Limb (tissue), 2 donors: ENCODE results near the gene KLF6.

Experiments used
- DNase-seq, 2 donors: peaks; one replicate each; pipeline ENCODE4 v3.0.0-alpha.2; 2016; ENCODE audit errors: extremely low spot score in 2 of 2

KLF6 gene

GRCh38 chr10:3784510-3785250, at the start of gene KLF6:
TSS of gene KLF6 (minus strand) at chr10:3785209. CDS start at chr10:3785014, 195 bp downstream.
- DNase-seq = no peak

DNA sequence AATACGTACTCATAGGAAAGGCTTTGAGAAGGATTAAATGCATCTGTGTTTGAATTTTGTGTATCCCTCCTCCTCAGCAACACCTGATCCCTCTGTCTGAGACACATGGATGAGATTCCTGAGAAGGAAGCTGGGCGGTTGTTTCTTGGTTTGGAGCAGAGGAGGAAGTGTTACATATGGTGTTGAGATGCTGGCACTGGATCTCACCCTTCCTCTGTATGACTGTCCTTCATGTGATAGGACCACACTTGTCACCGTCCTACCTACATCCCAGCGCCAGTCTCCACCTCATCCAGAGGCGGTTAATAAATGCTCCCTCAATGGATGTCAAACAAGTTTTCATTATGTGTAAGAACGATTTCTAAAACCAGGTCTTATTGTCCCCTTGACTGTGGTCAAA, 49.4 kb upstream of the KLF6 start:
- no peak for DNase-seq

DNA sequence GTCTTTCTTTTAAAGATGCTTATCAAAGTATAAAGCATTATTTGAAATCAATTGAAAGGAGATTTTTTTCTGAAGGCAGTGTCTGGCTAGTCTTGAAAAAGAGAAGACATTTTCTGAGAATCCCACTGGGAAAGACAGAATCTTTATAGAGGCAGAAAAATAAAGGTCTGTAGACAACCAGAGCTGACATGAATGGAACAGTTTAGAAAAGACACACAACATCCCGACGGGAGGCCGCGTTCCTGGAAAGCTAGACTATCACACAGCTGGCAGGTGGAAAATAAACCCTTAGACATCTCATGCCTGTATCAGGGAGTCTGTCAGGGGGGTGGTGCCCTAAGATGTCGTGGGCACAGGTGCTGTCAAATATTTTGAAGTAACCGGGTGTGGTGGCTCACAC, 48.0 kb upstream of the KLF6 start:
- DNase-seq = no peak

DNA sequence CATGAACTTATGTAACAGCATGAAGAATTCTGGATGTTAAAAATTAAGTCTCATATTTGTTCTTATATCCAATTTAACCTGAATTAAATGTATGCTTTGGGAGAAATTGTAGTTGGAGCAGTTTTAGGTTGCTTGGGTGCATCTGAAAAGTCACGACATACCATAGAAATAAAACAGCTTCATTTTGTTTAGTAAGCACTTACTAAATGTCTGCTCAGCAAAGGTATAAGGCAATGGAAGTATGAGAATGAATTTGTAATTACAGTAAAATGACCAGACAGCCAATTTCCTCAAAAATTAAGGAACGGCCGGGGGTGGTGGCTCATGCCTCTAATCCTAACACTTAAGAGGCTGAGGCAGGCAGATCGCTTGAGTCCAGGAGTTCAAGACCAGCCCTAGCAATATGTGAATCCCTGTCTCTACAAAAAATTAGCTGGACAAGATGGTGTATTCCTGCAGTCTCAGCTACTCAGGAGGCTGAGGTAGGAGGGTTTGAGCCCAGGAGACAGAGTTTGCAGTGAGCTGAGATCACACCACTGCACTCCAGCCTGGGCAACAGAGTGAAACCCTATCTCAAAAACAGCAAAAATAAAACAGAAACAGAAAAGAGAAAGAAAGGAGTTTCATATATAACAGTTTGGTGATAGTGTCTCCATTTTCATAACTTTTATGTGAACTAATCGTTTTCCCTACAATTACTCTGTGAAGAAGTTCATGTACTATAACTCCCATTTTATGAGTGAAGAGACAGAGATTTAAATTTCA, 47.2 kb upstream of the KLF6 start:
- no peak for DNase-seq

GRCh38 chr10:3831608-3832007, 46.6 kb upstream of the KLF6 start:
- DNase-seq = no peak

- no peak for DNase-seq
These were observed 45.9 kb upstream of the KLF6 start for GRCh38 chr10:3830946-3831345.

GRCh38 chr10:3829156-3830050, 44.4 kb upstream of the KLF6 start:
- DNase-seq = no peak

- DNase-seq = no peak
These were observed 43.6 kb upstream of the KLF6 start for GRCh38 chr10:3828404-3829155.

GRCh38 chr10:3827768-3828403, 42.9 kb upstream of the KLF6 start:
- no peak for DNase-seq

DNA sequence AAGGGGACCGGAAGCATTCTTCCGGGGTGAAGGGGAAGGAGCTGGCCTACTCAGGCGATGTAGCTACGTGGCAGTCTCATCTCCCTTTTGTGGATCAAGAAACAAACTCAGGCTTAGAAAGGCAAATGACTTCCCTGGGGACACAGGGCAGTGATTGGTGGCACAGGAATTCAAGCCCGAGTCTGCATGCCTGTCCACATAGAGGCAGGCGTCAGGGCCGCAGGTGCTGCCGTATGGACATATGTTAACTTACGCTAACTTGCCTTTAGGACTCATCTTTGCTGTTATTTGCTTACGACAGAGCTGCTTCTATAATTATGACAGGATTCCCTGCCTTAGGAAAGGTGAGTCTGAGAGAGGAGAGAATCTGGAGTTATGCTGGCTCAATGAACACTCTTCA, 42.3 kb upstream of the KLF6 start:
- DNase-seq = no peak

- DNase-seq = no peak
These were observed 40.9 kb upstream of the KLF6 start for GRCh38 chr10:3825862-3826351.

DNA sequence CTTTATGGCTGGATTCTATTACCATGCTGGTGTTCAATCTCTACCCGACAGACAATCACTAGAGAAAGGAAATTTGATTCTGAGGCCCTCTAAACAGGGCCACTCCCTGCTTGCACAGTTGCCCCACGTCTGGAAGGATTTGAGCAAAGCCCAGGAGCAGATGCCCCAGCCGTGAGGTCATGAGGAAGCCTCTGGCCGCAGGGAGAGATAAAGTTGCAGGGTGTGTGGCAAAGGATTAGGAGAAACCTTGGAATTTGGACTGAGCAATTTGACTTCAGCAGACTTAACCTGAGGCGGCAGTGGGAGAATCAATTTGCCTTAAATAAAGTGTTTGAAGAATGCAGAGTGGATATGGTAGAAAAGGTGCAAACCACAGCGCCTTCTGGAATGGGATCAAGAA, 40.2 kb upstream of the KLF6 start:
- DNase-seq = no peak

DNA sequence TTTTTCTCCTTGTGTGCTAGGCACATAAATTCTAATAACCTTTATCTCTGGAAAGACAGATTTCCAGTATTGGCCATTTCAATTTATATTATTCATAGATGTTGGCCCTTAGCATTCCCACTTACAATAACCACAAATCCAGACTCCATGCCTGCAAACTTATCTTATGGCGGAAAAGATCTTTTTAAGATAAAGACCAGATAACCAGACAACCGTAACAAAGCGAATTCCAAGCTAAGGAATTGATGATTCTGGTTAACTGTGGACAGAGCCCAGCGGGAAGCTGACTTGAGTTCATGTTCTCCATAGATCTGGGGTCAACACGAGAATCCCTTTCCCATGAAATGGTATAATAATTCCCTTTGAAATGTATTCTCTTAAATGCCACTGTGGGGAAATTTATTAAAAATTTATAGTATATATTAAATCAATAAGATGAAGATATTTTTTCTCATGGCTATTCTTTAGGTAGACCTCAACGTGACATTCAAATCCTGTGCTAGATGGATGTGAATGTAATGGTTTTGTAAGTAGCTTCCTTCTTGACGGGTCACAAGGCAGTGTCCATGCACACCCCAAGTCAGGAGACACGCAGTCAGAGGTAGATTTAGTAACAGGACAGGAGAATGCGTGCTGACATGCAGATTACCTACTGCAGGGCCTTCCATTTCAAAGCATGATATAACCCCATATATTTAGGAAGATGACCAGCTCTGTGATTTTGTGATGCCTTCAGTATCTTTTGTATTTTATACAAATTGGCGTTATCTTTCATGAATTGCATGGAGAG, 37.7 kb upstream of the KLF6 start:
- no peak for DNase-seq

- DNase-seq = no peak
These were observed 35.2 kb upstream of the KLF6 start for GRCh38 chr10:3820255-3820654.

- no peak for DNase-seq
These were observed 32.0 kb upstream of the KLF6 start for GRCh38 chr10:3816995-3817394.

- no peak for DNase-seq
These were observed 29.8 kb upstream of the KLF6 start for GRCh38 chr10:3814838-3815220.

- no peak for DNase-seq
These were observed 29.2 kb upstream of the KLF6 start for GRCh38 chr10:3813986-3814837.

GRCh38 chr10:3813267-3813666, 28.3 kb upstream of the KLF6 start:
- DNase-seq = no peak

DNA sequence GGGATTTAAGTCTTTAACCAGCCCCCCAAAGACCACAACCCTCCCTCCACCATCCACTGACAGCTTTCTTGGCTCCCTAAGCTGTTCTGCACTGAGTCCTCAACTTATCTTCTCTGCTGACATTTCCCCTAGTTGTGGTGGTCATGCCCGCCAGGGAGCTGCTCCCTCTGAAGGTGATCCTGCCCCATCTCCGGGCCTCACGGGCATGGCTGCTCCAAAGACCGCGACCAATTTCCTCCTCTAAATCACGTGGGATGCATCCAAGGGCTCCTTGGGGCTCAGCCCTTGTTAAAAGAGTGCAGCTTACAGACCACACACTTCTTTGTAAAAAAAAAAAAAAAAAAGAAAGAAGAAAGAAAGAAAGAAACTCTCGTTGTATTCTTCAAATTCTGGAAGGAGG, 27.1 kb upstream of the KLF6 start:
- no peak for DNase-seq
